GM19468 (cell line): ENCODE data around the gene ECM2.
"Not testable (repeated sequence)": the region's sequence is repeated elsewhere in the genome, so short reads cannot be mapped to it uniquely, and the experiment has no call there.

Experiments
- ATAC-seq: cut with Tn5 transposase; IDR thresholded peaks from one replicate; pipeline ENCODE4 v1.9.1; 2021; ENCODE audit warnings: mild to moderate bottlenecking, moderate library complexity, moderate number of reproducible peaks; ENCODE audit not compliant: unreplicated experiment; ENCODE audit errors: extremely low read depth

Gene ECM2

GRCh38 chr9:92535940-92536850, at the start of gene ECM2:
Gene ECM2 (minus strand): TSS chr9:92535990. CDS start chr9:92522866, 13,124 bp downstream.
- no peak for ATAC-seq

- no peak for ATAC-seq
Measured at GRCh38 chr9:92576175-92576574, 40.4 kb upstream of the ECM2 start.

GRCh38 chr9:92573612-92574011, 37.8 kb upstream of the ECM2 start:
- ATAC-seq, result not testable (repeated sequence)

GRCh38 chr9:92571871-92572270, 36.1 kb upstream of the ECM2 start:
- not testable (repeated sequence) for ATAC-seq

GRCh38 chr9:92564982-92565381, 29.2 kb upstream of the ECM2 start:
- no peak for ATAC-seq

- no peak for ATAC-seq
Measured at GRCh38 chr9:92564504-92564903, 28.7 kb upstream of the ECM2 start.

- ATAC-seq, result no peak
Measured at GRCh38 chr9:92563116-92564100, 27.6 kb upstream of the ECM2 start.

GRCh38 chr9:92562461-92562967, 26.7 kb upstream of the ECM2 start:
- no peak for ATAC-seq

- ATAC-seq, result no peak
Measured at GRCh38 chr9:92561374-92562330, 25.9 kb upstream of the ECM2 start.

- no peak for ATAC-seq
Measured at GRCh38 chr9:92558612-92559374, 23.0 kb upstream of the ECM2 start.

GRCh38 chr9:92550765-92551164, 15.0 kb upstream of the ECM2 start:
- no peak for ATAC-seq

- ATAC-seq, result no peak
Measured at GRCh38 chr9:92547356-92547755, 11.6 kb upstream of the ECM2 start.

- no peak for ATAC-seq
Measured at GRCh38 chr9:92545002-92545510, 9.3 kb upstream of the ECM2 start.

GRCh38 chr9:92543972-92544371, 8.2 kb upstream of the ECM2 start:
- no peak for ATAC-seq

- ATAC-seq, result no peak
Measured at GRCh38 chr9:92538541-92538940, 2.8 kb upstream of the ECM2 start.

- no peak for ATAC-seq
Measured at GRCh38 chr9:92534674-92535073, 1.1 kb downstream of the ECM2 start.

GRCh38 chr9:92534204-92534603, 1.6 kb downstream of the ECM2 start:
- ATAC-seq, result no peak

- ATAC-seq, result no peak
Measured at GRCh38 chr9:92530893-92531292, 4.9 kb downstream of the ECM2 start.

- no peak for ATAC-seq
Measured at GRCh38 chr9:92529124-92529523, 6.7 kb downstream of the ECM2 start.
